Suppressor macrophage treated with lipopolysaccharide for 4 hours (primary cell): ENCODE measurements around the gene TNNT1.
"Not testable (repeated sequence)": the region's sequence is repeated elsewhere in the genome, so short reads cannot be mapped to it uniquely, and the experiment has no call there.

Experiments
- DNase-seq: peaks from one replicate; pipeline ENCODE4 v3.0.0-alpha.2; 2020

Gene TNNT1, protein sequence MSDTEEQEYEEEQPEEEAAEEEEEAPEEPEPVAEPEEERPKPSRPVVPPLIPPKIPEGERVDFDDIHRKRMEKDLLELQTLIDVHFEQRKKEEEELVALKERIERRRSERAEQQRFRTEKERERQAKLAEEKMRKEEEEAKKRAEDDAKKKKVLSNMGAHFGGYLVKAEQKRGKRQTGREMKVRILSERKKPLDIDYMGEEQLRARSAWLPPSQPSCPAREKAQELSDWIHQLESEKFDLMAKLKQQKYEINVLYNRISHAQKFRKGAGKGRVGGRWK

DNA sequence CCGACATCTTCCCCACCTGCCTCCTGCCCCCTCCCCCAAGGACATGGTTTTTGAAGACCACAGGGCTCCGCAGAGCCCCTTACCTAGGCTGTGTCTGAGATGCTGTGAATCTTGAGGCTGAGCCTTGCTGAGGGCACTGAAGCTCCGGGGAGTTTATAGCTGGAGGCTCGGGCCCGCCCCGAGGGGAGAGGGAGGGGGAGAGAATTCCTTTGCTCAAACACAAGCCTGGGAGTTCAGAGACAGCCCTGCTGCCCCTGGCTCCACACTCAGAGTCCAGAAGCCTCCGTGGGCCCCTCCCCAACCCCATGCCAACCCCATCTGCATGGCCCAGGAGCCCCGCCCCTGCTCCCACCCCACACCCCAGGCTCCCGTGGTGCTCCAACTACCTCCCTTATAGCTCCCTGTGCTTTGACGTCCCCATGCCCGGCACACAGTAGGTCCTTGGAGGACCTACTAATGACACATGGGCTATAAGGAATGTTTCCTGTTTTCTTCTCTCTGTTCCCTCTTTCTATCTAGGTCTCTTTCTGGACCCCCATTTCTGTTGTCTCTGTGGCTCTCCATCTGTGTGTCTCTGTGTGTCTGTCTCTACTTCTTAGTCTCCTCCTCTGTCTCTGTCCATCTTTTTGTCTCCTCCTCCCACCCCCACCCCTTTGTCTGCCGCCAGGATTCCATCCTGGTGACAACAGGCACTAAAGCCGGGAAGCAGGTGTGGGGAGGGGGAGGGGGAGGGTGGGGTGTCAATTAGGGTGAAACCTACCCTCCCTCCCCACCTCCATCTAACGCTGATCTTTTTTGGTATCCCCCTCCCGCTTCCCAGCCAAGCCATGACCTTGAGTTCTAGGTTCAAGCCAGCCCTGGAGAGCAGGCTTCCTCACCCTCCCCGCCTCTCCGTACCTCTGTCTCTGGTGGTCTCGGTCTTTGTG lies at the start of gene TNNT1:
TNNT1 (minus strand) TSS at position 129 of the 926 bp plus-strand sequence. CDS start 2,049 bp downstream, outside the sequence.
- no peak for DNase-seq

- no peak for DNase-seq
Measured at GRCh38 chr19:55198651-55199050, 49.6 kb upstream of the TNNT1 start.

DNA sequence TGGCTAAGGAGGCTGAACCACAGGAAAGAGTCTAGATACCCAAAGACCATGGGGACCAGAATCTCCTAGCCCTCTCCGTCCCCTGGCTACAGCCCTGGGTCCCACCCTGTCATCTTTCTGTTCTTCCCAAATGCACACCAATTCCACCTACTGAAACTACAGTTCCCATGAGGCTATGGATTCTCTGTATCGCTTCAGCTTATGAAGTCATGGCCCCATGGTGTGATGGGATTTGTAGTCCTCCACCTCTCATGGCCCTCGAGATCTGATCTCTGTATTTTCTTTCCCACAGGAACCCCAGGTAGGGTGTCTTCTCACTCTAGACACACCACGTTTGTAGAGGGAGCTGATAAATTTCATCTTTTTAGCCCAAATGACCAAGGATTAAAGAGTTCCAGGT lies 48.5 kb upstream of the TNNT1 start:
- no peak for DNase-seq

DNA sequence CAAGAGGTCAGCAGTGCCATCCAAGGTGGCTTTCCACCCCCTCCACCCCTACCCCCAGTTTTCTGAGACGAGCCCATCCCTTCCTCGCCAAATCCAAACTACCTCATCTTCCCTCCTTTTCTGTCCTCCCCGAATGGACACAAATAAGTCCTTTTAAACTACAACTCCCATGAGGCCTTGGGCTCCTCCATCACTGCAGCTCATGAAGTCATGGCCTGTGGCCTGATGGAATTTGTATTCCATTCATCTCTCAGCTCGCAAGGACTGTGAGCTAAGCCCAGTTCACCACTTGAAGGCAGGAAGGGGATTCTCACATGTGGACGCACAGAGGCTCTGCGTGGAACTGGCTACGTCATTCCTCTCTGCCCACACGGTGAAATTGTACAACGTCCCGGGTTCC lies 47.8 kb upstream of the TNNT1 start:
- DNase-seq, result no peak

DNA sequence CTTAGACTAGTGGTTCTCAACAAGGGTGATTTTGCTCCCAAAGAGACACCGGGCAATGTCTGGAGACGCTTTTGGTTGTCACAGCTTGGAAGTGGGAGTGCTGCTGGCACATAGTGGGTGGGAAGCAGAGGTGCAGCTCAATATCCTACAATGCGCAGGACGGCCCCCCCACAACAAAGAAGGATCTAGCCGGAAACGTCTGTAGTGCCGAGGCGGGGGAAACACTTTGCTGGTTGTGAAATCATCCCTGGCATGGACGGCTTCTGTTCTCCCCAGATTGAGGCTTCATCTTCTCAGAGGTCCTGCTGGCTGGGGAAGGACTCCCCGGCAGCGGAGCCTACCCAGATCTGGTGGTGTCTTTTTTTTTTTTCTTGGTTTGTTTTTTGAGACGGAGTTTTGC lies 44.5 kb upstream of the TNNT1 start:
- DNase-seq, result no peak

DNA sequence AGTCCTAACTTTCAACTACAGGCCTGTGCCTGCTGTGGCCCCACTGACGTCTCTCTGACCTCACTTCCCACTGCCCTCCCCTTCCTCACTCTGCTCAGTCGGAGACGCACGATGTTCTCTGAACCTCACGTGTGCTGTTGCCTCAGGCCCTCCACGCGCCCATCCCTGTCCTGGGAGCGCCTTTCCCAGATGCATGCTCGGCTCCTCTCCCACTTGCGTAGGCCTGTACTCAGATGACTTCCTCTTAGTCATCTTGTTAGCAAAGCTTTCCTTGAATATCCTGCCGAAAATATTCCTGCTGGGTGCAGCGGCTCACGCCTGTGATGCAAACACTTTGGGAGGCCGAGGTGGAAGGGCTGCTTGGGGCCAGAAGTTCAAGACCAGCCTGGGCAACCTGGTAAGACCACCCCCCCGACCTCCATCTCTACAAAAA lies 40.4 kb upstream of the TNNT1 start:
- DNase-seq, result peak; percentile 29

GRCh38 chr19:55188625-55189024 lies 39.6 kb upstream of the TNNT1 start:
- no peak for DNase-seq

GRCh38 chr19:55186080-55186479 lies 37.1 kb upstream of the TNNT1 start:
- no peak for DNase-seq

- DNase-seq, result no peak
Measured at GRCh38 chr19:55181740-55182139, 32.7 kb upstream of the TNNT1 start.

DNA sequence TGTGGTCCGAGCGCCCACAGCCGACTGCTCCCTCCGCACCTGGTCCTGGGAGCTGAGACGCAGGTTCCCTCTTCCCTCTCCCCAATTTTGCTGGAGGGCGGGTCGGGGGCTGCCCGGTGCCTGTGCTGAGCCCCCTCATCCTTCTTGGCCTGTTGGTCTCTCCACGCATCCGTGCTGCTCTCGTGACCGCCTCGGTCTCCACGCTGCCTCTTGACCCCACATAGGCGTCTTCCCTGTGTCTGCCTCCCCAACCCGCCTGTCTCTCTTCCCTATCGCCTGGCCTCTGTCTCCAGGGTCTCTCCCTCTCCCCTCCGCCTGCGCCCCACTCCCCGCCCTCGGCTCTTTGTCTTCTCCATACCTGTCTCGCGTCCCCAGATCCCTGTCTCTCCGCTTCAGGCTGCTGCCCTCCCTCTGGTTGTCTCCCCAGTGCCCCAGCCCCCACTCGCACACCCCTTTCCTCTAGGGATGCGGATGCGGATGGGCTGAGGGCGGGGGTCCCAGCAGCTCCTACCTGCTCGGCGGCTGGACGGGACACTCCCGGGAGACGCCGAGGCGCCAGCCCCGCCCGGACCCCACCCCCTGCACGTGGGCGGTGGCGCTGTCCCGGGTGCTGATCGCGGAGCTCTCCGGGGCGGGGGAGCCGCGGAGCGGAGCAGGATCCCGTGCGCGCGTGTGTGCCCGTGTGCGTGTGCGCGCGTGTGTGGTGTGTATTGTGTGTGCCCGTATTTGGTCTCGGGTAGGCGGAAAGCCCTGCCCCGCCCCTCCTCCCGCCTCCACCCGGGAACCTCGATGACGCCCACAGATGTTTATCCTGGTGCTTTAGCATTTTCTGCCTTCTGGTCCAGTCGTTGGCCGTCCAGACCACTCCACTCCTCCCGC lies 30.8 kb upstream of the TNNT1 start, which contains the start of gene SYT5:
SYT5 (minus strand) TSS at position 684 of the 879 bp plus-strand sequence. CDS start 1,248 bp downstream, outside the sequence.
- peak; percentile 48 for DNase-seq

- peak; percentile 47 for DNase-seq
Measured at GRCh38 chr19:55178781-55179599, 30.0 kb upstream of the TNNT1 start.

- no peak for DNase-seq
Measured at GRCh38 chr19:55176076-55176475, 27.1 kb upstream of the TNNT1 start.

GRCh38 chr19:55175117-55175867 lies 26.3 kb upstream of the TNNT1 start:
- DNase-seq, result no peak

DNA sequence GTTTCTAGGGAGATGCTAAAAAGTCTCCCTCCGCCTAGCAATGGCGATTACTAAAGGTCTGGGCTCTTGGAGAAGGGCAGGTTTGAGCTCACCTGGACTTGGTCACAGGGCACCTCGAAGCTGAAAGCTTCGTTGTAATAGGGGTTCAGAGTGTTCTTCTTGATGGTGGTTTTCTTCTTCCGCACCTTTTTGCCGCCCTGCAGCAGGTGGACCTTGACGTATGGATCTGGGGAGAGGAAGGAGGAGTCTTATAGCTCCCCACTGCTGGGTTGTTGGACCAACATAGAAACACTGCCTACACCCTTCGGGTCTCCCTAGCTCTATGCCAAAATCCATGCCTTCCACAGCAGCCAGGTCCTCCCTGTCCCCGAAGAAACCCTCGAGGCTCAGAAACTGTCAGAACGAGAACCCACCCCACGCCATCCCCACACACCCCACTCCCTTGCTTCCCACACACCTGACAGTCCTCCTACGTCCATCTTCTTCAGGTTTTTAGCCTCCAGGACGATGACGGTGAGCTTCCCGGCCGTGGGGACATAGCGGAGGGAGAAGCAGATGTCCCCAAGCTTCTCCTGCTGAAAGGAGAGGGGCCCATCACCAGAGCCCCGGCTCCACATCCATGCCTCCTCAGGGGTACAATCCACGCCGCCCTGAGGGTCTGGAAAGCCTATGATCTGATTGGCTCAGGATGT lies 25.6 kb upstream of the TNNT1 start:
- no peak for DNase-seq

DNA sequence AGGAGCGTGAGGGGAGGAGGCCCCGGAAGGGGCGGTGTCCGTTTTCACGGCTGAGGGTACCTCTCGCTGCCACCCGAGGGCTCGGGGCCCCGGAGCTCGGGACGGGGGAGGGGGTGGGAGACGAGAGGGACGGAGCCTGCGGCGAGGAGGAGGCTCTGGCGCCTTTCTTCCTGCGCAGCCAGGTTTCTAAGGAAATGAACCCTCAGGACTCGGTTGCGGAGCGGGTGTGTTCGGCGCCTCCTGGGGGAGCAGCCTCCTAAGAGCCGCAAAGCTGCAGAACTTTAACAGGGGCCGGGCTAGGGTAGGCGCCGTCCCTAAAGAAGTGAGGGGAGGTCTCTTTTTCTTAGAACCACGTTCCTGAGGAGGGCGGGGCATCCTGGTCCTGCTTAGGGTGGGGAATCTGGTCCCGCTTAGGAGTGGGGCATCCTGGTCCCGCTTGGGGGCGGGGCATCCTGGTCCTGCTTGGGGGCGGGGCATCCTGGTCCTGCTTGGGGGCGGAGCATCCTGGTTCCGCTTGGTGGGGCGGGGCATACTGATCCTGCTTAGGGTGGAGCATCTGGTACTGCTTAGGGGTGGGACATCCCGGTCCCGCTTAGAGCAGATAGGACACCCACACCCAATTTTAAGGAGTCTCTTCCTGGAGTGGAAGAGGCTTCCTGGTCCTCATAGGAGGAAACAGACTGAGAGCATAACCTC lies 24.9 kb upstream of the TNNT1 start:
- peak; percentile 31 for DNase-seq

DNA sequence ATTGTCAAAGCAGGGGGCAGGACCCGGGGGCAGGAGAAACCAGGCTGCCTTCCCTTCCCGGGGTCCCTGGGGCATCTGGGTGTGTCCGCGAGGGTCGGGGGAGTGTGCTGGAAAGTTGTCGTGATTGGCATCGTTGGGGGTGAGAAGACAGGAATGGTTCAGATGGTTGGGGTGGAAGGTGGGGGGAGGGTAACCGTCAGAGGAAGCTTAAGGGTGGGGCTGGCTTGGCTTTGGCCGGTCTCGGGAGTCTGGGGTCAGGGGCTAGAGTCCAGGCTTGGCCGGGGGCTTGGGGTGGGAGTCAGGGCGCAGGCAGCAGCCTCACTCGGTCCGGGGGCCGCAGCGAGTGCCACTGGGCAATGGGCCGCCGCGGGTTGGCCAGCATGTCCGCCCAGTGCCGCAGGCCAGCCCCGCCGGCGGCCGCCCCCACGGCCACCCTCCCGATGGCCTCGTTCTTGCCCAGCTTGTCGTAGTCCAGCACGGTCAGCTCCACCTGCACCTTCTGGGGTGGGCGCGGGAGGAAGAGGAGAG lies 24.2 kb upstream of the TNNT1 start:
- no peak for DNase-seq

- DNase-seq, result no peak
Measured at GRCh38 chr19:55172741-55173140, 23.7 kb upstream of the TNNT1 start.

- DNase-seq, result not testable (repeated sequence)
Measured at GRCh38 chr19:55172318-55172717, 23.3 kb upstream of the TNNT1 start.

DNA sequence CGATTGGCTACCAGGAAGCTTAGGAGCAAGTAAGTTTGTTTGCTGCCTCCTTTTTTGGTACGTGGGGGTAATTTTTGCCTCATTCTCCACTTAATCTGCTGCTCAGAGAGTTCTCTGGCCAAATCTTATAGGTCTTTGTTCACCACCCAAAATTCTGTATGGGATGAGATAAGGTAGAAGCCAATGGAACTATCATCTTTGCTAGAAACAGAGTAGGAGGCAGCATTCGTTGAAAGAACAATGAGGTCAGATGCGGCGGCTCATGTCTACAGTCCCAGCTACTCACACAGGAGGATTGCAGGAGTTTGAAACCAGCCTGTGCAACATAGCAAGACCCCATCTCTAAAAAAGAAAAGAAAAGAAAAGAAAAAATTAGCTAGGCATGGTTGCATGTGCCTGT lies 22.4 kb upstream of the TNNT1 start:
- no peak for DNase-seq

DNA sequence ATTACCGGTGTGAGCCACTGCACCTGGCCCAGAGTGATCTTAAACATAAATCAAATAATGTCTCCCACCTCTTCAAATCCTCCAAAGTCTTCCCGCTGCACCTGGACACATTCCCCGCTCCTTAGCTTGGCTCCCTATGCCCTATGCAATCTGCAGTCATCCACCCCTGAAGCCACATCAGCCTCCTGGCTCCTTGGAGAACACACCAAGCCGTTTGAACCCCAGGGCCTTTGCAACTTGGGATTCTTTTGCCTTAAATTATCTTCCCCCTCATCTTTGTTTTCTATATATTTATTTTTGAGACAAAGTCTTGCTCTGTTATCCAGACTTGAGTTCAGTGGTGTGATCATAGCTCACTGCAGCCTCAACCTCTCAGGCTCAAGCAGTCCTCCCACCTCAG lies 20.1 kb upstream of the TNNT1 start:
- no peak for DNase-seq
